NCI-H146 treated with DMSO at 0.1 percent for 48 hours (cell line): ENCODE results near the gene MALAT1.

ENCODE experiments used
- DNase-seq: peaks from one replicate; lab custom pipeline; 2025; ENCODE audit not compliant: unreplicated experiment; lab: John Stamatoyannopoulos, UW

Gene MALAT1

GRCh38 chr11:65554842-65555430 lies 56.1 kb downstream of the MALAT1 start:
- DNase-seq, result no peak

GRCh38 chr11:65555693-65556231 lies 56.9 kb downstream of the MALAT1 start:
- no peak for DNase-seq
